OCI-LY3 (cell line): ENCODE results near the gene NPSR1.

Source experiments
- EZH2phosphoT487 ChIP-seq: fragments of 200-600 bp; shearing (Covaris generic); IDR thresholded peaks from 2 replicates; pipeline ENCODE4 v1.6.1; 2018; ENCODE audit warnings: antibody characterized with exemption, mixed run types, low read depth
- TF ChIP-seq, protein P1 (sequence below): fragments of 200-600, 300-600 bp; sonication (generic); IDR thresholded peaks from 2 replicates; pipeline ENCODE4 v1.5.1; 2014; ENCODE audit warnings: antibody characterized with exemption, low read length, low read depth

DNA sequence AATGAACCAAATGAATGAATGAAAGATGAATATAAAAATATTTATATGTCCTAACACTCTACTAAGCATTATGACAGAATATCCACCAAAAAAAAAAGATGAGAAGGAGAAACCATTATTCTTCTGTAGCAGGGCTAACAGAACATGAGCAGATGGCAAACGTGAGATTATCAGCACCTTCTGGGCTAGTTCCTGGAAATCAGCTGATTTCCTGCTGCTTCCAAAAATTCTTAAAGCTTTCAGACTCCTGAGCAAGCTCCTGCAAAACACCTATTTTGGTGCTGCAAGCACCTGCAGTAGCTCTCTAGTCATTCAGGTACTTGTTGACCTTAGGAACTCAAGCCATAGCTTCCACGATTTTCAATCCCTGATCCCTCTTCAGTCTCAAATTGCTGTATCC lies 51.8 kb downstream of the NPSR1 start:
- TF ChIP-seq, protein P1, sequence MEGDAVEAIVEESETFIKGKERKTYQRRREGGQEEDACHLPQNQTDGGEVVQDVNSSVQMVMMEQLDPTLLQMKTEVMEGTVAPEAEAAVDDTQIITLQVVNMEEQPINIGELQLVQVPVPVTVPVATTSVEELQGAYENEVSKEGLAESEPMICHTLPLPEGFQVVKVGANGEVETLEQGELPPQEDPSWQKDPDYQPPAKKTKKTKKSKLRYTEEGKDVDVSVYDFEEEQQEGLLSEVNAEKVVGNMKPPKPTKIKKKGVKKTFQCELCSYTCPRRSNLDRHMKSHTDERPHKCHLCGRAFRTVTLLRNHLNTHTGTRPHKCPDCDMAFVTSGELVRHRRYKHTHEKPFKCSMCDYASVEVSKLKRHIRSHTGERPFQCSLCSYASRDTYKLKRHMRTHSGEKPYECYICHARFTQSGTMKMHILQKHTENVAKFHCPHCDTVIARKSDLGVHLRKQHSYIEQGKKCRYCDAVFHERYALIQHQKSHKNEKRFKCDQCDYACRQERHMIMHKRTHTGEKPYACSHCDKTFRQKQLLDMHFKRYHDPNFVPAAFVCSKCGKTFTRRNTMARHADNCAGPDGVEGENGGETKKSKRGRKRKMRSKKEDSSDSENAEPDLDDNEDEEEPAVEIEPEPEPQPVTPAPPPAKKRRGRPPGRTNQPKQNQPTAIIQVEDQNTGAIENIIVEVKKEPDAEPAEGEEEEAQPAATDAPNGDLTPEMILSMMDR: no peak
- TF ChIP-seq EZH2phosphoT487: no peak
